GM06990 (cell line): ENCODE data around the gene CHCHD6.

Experiments used
- DNase-seq: peaks from one replicate; pipeline ENCODE4 v3.0.0-alpha.2; 2011; ENCODE audit not compliant: insufficient read length; ENCODE audit errors: extremely low read depth
- H3K27me3 ChIP-seq: replicated peaks from 2 replicates; pipeline ENCODE4 v1.6.0; 2011; ENCODE audit warnings: low read length; ENCODE audit not compliant: control insufficient read depth, insufficient read depth
- H3K36me3 ChIP-seq: 2 replicates; pipeline ENCODE4 v1.5.1; 2011; ENCODE audit warnings: low read length; ENCODE audit not compliant: control insufficient read depth, insufficient read depth
- H3K4me3 ChIP-seq: replicated peaks from 2 replicates; pipeline ENCODE4 v1.5.1; 2011; ENCODE audit warnings: low read depth, mild to moderate bottlenecking, control low read depth, low read length
- TF ChIP-seq, protein P1 (sequence below): IDR thresholded peaks from 2 replicates; pipeline ENCODE4 v1.5.1; 2011; ENCODE audit warnings: low read length, control low read depth, mild to moderate bottlenecking, inconsistent platforms; ENCODE audit not compliant: insufficient read depth, poor library complexity, severe bottlenecking

CHCHD6 gene

DNA sequence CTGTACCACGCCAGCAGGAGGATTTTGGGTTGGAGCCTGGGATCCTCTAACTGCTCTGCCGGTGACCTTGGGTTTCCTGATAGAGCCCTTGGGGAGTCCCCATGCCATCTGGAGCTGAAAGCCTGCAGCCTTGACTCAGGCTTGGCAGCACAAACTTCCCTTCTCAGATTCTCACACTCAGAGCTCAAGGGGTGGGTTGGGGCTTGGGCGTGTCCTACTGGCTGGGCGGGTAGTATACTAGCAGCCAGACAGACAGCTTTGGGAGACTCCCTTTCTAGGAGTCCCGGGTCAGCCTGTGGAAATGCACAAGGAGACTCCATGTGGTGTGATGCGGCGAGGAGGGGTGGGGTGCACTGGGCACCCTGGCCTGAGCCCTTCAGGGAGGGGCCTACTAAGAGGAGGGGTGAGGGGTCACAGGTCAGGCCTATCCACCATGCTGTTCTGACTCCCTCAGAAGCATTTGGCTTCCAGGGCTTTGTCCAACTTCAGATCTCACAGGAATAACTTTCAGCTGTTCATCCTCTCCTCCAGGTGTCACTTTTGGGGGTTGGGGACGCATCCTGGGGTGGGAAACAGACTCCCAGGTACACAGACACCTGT lies 257.3 kb downstream of the CHCHD6 start:
- DNase-seq = no peak
- Histone ChIP-seq H3K36me3 (no peaks in the 10 kb centered on the region), H3K4me3 (no peak overlapping the region), H3K27me3 (no peaks in the 10 kb centered on the region)
- TF ChIP-seq, protein P1, sequence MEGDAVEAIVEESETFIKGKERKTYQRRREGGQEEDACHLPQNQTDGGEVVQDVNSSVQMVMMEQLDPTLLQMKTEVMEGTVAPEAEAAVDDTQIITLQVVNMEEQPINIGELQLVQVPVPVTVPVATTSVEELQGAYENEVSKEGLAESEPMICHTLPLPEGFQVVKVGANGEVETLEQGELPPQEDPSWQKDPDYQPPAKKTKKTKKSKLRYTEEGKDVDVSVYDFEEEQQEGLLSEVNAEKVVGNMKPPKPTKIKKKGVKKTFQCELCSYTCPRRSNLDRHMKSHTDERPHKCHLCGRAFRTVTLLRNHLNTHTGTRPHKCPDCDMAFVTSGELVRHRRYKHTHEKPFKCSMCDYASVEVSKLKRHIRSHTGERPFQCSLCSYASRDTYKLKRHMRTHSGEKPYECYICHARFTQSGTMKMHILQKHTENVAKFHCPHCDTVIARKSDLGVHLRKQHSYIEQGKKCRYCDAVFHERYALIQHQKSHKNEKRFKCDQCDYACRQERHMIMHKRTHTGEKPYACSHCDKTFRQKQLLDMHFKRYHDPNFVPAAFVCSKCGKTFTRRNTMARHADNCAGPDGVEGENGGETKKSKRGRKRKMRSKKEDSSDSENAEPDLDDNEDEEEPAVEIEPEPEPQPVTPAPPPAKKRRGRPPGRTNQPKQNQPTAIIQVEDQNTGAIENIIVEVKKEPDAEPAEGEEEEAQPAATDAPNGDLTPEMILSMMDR = no peak

GRCh38 chr3:126961791-126962461 lies 257.9 kb downstream of the CHCHD6 start:
- no peak overlapping the region for H3K4me3 ChIP-seq
- H3K27me3 ChIP-seq = no peaks in the 10 kb centered on the region; the same call in 1 of the 2 replicates
- TF ChIP-seq, protein P1 = no peak
- DNase-seq = no peak
- H3K36me3 ChIP-seq = no peaks in the 10 kb centered on the region

DNA sequence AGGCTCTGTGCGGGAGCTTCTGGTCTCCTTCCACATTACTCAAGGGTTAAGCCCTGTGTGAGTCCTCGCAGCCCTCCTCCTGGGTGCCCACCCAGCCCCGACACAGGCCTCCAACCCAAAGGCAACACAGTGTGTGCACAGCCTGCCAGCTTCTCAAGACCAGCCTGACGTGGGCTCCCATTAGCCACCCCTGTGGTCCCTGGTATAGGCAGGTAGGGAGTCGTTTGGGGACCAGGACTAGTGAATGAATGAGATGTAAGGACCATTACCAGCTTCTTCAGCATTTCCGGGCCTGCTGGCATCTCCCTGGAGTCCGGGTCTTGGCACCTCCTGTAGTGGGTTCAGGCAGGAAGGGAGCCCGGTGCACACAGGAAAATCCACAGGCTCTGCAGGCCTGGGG lies 258.7 kb downstream of the CHCHD6 start:
- DNase-seq = no peak
- H3K27me3 ChIP-seq = no peaks in the 10 kb centered on the region; the same call in 1 of the 2 replicates
- TF ChIP-seq, protein P1 = no peak
- no peaks in the 10 kb centered on the region for H3K36me3 ChIP-seq
- H3K4me3 ChIP-seq = no peak overlapping the region

DNA sequence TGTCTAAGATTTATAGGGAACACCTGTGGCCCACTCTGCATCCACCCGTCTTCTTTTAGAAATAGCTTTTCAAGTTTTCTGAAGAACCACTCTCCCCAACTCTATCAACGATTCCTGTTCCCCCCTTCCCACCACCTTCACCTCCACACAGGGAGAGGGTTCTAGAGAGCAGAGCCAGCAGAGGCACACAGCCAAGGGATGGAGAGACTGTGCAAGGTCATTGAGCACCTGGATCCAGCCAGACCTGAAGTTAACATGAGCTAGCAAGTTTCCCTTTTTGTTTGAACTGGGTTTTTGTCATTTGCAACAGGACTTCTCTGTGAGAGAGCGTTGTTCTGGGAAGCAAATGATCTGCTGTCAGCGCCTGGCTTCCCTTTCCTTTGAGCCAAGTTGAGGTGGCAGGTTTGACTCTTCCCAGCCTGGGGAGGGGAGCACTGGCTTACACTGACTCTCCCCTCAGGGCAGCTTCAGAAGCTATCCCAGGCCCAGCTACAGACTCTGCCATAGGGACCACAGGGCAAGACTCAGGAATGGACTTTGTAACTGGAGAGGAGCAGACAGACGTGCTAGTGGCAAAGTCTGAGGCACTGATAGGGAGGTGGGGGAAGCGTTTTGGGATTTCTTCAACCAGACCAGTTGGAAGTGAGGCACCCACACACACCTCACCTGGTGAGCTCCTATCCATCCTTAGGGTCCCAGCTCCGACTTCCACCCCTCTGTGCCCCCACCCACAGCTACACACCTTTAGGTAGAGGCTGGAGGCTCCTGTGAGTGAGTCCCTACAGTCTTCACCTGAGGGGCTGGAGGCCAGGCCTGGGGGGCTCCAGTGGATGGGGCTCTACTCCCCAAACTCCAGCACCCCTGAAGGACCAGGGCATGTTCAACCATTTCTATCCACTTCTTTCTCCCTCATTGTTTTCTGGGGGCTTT lies 259.5 kb downstream of the CHCHD6 start:
- Histone ChIP-seq H3K4me3 (no peak overlapping the region), H3K36me3 (no peaks in the 10 kb centered on the region), H3K27me3 (no peaks in the 10 kb centered on the region; the same call in 1 of the 2 replicates)
- DNase-seq = no peak
- TF ChIP-seq, protein P1 = no peak

DNA sequence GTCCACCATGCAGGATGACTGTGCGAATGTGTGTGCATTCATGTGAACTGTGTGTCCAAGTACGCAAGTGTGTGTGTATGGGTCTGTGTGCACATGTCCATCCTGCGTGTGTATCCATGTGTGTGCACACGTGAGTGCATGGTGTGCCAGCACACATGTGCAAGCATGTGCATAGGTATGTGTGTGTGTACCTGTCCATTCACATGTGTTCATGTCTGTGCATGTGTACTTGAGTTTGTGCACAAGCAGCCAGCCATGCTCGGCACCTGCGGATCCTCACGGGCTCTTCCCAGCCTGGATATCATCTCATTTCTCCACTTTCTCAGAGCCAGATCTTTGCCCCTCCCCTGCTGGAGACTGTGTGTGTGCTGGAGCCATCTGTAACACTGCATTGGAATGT lies 260.2 kb downstream of the CHCHD6 start:
- no peak for DNase-seq
- TF ChIP-seq, protein P1 = no peak
- no peak overlapping the region for H3K4me3 ChIP-seq

More for the DNA sequence above, 260.2 kb downstream of the CHCHD6 start:
- Histone ChIP-seq H3K27me3 (no peaks in the 10 kb centered on the region; the same call in 1 of the 2 replicates), H3K36me3 (no peaks in the 10 kb centered on the region)
